Endodermal cell (in vitro differentiated cells): ENCODE data around the gene CACNA1H. TPM values are rescaled to one million over a fixed set of nuclear protein-coding genes. Genes with fewer than 3 reads are reported as not detected.

ENCODE experiments used
- DNase-seq: peaks from one replicate; pipeline ENCODE4 v3.0.0-alpha.2; 2017
- H3K27ac ChIP-seq: 2 replicates; pipeline ENCODE4 v1.5.1; 2013; ENCODE audit warnings: mild to moderate bottlenecking, low read depth, low read length, moderate library complexity
- H3K27me3 ChIP-seq: 2 replicates; pipeline ENCODE4 v1.6.1; 2013; ENCODE audit warnings: mild to moderate bottlenecking, low read length, moderate library complexity; ENCODE audit not compliant: insufficient read depth, control insufficient read depth, poor library complexity, severe bottlenecking
- H3K36me3 ChIP-seq: 2 replicates; pipeline ENCODE4 v1.7.0; 2013; ENCODE audit warnings: mild to moderate bottlenecking, low read length, moderate library complexity; ENCODE audit not compliant: control insufficient read depth, insufficient read depth
- H3K4me1 ChIP-seq: one replicate; pipeline ENCODE4 v1.7.0; 2013; ENCODE audit warnings: low read length; ENCODE audit not compliant: control insufficient read depth, insufficient read depth
- H3K4me3 ChIP-seq: 2 replicates; pipeline ENCODE4 v1.5.1; 2013; ENCODE audit warnings: mild to moderate bottlenecking, low read length, moderate library complexity
- H3K9ac ChIP-seq: 2 replicates; pipeline ENCODE4 v1.6.1; 2013; ENCODE audit warnings: mild to moderate bottlenecking, low read length, moderate library complexity; ENCODE audit not compliant: poor library complexity, severe bottlenecking; ENCODE audit errors: extremely low read depth
- H3K9me3 ChIP-seq: 2 replicates; pipeline ENCODE4 v1.6.1; 2013; ENCODE audit warnings: mild to moderate bottlenecking, low read length, moderate library complexity; ENCODE audit not compliant: control insufficient read depth
- H3K27ac Mint-ChIP-seq: 2 replicates; pipeline ENCODE4 v1.8.0; 2020; ENCODE audit warnings: mixed read lengths
- H3K27me3 Mint-ChIP-seq: 2 replicates; pipeline ENCODE4 v1.8.0; 2021; ENCODE audit warnings: mild to moderate bottlenecking, mixed read lengths; ENCODE audit not compliant: insufficient read depth
- H3K36me3 Mint-ChIP-seq: 2 replicates; pipeline ENCODE4 v1.8.0; 2020; ENCODE audit warnings: low read depth, mixed read lengths
- H3K4me1 Mint-ChIP-seq: 2 replicates; pipeline ENCODE4 v1.8.0; 2020; ENCODE audit warnings: mixed read lengths
- H3K4me3 Mint-ChIP-seq: 2 replicates; pipeline ENCODE4 v1.8.0; 2020; ENCODE audit warnings: mild to moderate bottlenecking, moderate library complexity, mixed read lengths
- H3K9me3 Mint-ChIP-seq: 2 replicates; pipeline ENCODE4 v1.8.0; 2020; ENCODE audit warnings: mild to moderate bottlenecking, mixed read lengths
- WGBS, 2 experiments: methylation state at CpG; one replicate each; pipeline versions ENCODE4 v1.1.5 to v1.1.7; 2013; ENCODE audit warnings: missing lambda C conversion rate in 2 of 2, mixed read lengths in 1 of 2; ENCODE audit not compliant: insufficient coverage in 1 of 2, insufficient read length in 1 of 2; 5-methylcytosine and 5-hydroxymethylcytosine counted together
- total RNA-seq, 2 donors: library from RNA; stranded (reverse); fragmentation: NEBNext Ultra II Directional in 1 of 2; extraction: Animal tissue kit (Norgen Biotek cat#: 25700) in 1 of 2; gene quantifications; 2 replicates in 1 of 2; 3 replicates in 1 of 2; pipeline ENCODE4 v1.2.1, GENCODE V29; 2021
- TF ChIP-seq, protein P1 (sequence below): fragments of 200-600 bp; sonication (generic); conservative IDR thresholded peaks from 2 replicates; pipeline ENCODE4 v1.5.0; 2021; ENCODE audit warnings: antibody characterized with exemption, mild to moderate bottlenecking

The CACNA1H gene
- total RNA-seq, 2 donors from 2014 or later = 31.6 to 45.0 TPM

DNA sequence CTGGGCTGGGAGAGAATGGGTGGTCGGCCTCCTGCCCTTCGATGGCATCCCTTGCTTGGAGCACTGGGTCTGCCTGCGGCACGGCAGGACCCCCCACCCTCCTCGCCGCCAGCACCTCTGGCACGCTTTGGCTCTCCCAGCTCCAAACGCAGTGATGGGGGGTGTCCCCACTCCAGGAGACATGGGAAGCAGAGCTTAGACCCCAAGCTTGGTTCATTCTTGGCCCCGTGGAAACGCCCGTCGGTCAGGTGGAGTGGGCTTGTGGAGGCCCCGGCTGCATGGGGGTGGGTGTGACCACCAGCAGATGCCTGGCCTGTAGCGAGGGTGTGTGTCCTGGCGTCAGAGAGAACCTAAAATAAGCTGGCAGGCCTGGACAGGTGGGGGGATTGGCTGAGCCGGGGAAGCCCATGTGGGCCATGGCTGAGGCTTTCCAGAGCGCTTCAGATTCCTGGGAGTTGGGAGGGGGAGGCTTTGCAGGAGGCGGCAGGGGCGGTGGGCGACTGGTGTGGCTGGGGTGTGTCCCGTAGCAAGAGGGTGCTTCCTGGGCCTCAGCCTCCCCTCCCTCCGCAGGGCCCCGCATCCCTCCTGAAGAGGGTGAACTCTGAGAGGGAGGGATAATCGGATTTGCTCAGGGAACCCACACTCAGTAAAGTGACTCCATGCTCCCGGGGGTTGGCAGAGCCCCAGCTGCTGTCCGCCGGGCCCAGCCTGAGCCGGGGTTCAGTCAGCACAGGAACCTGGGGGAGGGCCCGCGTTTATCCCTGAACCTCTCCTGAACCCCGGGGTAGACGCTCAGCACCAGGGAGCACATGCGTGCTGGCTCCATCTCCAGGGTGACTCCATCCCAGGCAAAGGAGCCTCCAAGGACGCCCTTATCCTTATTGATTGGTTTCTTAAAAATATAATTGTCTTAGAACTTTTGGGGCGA is 3.4 kb downstream of the CACNA1H start:
- no peak overlapping the region for H3K27ac Mint-ChIP-seq
- no peak for DNase-seq
- Histone ChIP-seq H3K27me3 (no peaks in the 10 kb centered on the region), H3K4me1 (no peaks in the 10 kb centered on the region), H3K9ac (no peak overlapping the region), H3K9me3 (no peaks in the 10 kb centered on the region), H3K27ac (no peak overlapping the region), H3K4me3 (no peak overlapping the region), H3K36me3 (no peaks in the 10 kb centered on the region)
- no peak overlapping the region for H3K4me3 Mint-ChIP-seq
- no peaks in the 10 kb centered on the region for H3K27me3 Mint-ChIP-seq
- H3K36me3 Mint-ChIP-seq = no peaks in the 10 kb centered on the region
- TF ChIP-seq, protein P1, sequence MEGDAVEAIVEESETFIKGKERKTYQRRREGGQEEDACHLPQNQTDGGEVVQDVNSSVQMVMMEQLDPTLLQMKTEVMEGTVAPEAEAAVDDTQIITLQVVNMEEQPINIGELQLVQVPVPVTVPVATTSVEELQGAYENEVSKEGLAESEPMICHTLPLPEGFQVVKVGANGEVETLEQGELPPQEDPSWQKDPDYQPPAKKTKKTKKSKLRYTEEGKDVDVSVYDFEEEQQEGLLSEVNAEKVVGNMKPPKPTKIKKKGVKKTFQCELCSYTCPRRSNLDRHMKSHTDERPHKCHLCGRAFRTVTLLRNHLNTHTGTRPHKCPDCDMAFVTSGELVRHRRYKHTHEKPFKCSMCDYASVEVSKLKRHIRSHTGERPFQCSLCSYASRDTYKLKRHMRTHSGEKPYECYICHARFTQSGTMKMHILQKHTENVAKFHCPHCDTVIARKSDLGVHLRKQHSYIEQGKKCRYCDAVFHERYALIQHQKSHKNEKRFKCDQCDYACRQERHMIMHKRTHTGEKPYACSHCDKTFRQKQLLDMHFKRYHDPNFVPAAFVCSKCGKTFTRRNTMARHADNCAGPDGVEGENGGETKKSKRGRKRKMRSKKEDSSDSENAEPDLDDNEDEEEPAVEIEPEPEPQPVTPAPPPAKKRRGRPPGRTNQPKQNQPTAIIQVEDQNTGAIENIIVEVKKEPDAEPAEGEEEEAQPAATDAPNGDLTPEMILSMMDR = no peak
- H3K9me3 Mint-ChIP-seq = no peaks in the 10 kb centered on the region
- WGBS, 2 experiments = 90 to 92% methylated on average over 20 to 35 of the region's 35 CpGs
- H3K4me1 Mint-ChIP-seq = peaks cover 4% of the 10 kb centered on the region

DNA sequence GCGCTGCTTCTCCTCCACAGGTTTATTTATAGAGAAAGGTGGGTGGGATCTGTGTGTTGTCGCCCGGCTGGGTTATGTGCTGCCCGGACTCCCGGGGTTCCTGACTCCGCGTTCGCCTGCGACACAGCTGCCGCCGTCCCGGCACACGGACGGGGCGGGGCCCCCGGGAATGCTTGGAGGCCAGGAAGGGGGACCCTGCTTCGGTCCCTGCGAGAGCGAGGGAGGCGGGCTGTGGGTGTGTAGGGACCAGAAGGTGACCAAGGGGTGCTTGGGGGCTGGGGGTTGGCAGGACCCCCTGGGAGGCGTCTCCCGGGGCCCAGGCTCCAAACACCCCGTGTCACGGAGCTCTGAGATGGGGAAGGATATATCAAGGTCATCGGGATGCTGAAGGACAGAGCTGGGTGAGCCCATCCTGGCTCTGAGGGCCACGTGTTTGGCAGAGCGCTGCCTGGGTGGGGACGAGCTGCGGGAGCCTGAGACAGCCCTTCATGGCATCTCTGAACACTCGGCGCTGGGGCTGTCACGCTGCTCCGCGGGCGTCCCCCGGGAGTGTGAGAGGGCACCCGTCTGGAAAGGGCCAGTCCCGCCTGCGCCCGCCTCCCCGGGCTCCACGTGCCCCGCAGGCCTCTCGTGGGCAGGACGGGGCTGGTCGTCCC is 4.2 kb downstream of the CACNA1H start:
- Histone ChIP-seq H3K4me3 (no peak overlapping the region), H3K27me3 (no peaks in the 10 kb centered on the region)

DNA sequence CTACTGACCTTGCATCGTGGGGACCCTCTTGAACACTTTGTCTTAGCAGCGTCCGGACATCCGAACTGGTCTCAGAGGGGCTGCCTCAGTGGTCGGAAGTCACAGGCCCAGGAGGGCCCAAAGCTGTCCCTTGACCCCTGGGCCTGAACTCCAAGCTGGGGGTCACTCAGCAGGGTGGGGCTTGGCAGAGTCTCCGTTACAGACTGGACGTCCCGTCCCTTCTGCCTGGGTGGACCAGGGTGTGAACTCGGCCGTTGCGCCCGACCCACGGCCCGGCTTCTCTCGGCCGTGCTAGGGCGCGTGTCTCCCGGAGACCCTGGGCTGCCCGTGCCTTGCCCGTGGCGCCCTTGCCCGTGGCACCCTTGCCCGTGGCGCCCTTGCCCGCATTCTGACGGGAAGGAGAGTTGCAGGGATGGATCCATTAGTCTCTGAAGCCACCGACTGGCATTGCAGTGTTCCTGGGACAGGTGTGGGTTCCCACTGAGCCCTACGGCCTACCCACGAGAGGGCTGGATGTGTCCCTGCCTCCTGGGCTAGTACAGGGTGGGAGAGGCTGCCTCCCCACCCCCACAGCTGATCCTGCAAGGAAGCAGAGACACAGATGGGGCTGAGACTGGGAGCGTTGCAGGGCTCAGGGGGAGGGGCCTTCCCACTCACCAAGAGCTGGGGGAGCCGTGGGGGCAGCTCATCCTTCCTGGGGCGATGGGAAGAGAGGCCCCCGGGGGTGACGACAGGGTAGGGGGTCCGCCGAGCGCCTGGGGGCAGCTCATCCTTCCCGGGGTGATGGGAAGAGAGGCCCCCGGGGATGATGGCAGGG is 4.9 kb downstream of the CACNA1H start:
- WGBS, 2 experiments = 96% methylated on average over 27 to 40 of the region's 40 CpGs
- no peaks in the 10 kb centered on the region for H3K36me3 Mint-ChIP-seq
- no peak for DNase-seq
- H3K27me3 Mint-ChIP-seq = no peaks in the 10 kb centered on the region
- no peak overlapping the region for H3K4me3 ChIP-seq
- peaks cover 4% of the 10 kb centered on the region for H3K4me1 Mint-ChIP-seq
- TF ChIP-seq, protein P1 = no peak
- H3K4me3 Mint-ChIP-seq = no peak overlapping the region
- no peaks in the 10 kb centered on the region for H3K4me1 ChIP-seq
- no peaks in the 10 kb centered on the region for H3K9me3 ChIP-seq
- no peaks in the 10 kb centered on the region for H3K27me3 ChIP-seq
- H3K9ac ChIP-seq = no peak overlapping the region
- H3K27ac ChIP-seq = no peak overlapping the region
- no peaks in the 10 kb centered on the region for H3K36me3 ChIP-seq
- no peak overlapping the region for H3K27ac Mint-ChIP-seq
- H3K9me3 Mint-ChIP-seq = no peaks in the 10 kb centered on the region

More for the DNA sequence above, 4.2 kb downstream of the CACNA1H start:
- TF ChIP-seq, protein P1 = no peak
- H3K36me3 Mint-ChIP-seq = no peaks in the 10 kb centered on the region
- no peak for DNase-seq
- H3K27ac Mint-ChIP-seq = no peak overlapping the region
- H3K9ac ChIP-seq = no peak overlapping the region
- H3K4me1 Mint-ChIP-seq = peaks cover 4% of the 10 kb centered on the region
- no peaks in the 10 kb centered on the region for H3K9me3 ChIP-seq
- H3K27ac ChIP-seq = no peak overlapping the region
- H3K9me3 Mint-ChIP-seq = no peaks in the 10 kb centered on the region
- H3K4me1 ChIP-seq = no peaks in the 10 kb centered on the region
- no peaks in the 10 kb centered on the region for H3K36me3 ChIP-seq
- no peaks in the 10 kb centered on the region for H3K27me3 Mint-ChIP-seq
- no peak overlapping the region for H3K4me3 Mint-ChIP-seq
- WGBS, 2 experiments = 95 to 97% methylated on average over 10 to 46 of the region's 46 CpGs
